Activated T-cell treated with anti-CD3 and anti-CD28 coated beads for 1 hour (primary cell): ENCODE results near the gene FAM153A.
"Not testable (repeated sequence)": the region's sequence is repeated elsewhere in the genome, so short reads cannot be mapped to it uniquely, and the experiment has no call there.

Source experiments
- DNase-seq: peaks from one replicate; pipeline ENCODE4 v3.0.0-alpha.2; 2020; ENCODE audit warnings: low read depth

Gene FAM153A

GRCh38 chr5:177724858-177725257, 57.8 kb downstream of the FAM153A start:
- not testable (repeated sequence) for DNase-seq

DNA sequence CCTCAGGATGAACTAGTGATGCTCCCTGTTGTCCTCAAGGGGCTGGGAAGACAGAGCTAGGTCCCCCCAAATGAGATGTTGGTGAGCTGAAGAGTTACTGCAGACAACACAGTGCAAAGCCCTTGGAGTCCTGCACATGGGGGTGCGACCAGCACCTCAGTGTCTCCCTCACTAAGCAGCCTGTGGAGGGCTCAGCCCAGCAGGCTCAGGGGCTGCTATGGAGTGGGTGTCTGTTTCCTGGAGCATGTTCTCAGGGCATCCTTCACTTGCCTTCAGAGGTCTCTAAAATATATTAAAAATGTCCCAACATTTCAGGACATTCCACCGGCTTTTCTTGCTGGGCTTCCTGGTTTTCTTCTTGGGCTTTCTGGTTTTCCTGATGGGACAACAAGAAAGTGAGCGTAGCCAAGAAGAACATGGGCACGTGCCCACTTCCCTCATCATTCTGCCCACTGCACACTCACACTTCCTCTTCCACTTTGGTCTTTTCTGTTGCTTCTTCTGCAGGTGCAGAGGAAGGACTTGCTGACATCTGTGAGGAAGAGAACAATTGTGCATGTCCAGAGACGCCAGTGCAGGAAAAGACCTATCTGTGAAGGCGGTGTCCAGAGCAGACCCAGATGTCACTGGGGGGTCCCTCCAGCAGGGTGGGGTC, 58.7 kb downstream of the FAM153A start:
- DNase-seq = not testable (repeated sequence)

GRCh38 chr5:177722829-177723228, 59.9 kb downstream of the FAM153A start:
- not testable (repeated sequence) for DNase-seq

DNA sequence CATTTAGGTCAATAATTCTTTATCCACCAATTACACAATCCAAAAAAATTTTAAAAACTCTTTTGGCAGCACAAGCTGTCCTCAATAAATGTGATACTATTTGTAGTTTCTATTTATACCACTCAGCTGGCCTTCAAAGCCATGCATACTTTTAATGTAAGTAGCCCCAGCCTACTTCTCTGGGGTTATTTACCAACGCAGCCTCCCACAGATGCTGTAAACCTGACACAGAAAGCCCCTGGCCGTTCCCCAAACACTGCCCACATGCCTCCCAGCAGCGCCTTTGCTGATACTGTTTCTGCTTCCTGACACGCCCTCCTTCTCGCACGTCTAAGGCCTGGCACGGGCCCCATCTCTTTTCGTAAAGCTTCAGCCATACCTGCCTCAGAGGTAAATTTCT, 62.7 kb downstream of the FAM153A start:
- not testable (repeated sequence) for DNase-seq

DNA sequence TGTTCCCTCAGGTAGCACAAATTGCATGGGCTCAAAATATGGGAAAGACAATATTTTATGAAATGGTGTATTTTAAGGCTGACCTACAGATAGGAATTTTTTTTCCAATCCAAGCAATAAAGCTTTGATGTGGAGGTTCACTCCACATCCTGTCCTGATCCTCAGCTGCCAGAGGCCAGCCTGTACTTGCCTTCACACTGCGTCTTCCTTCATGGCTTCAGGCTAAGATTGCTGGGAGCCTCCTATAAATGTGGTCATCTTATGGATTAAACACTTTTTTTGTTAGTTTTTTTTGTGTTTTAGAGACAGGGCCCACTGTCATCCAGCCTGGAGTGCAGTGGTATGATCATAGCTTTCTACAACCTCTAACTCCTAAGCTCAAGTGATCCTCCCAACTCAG, 67.3 kb downstream of the FAM153A start:
- not testable (repeated sequence) for DNase-seq

- not testable (repeated sequence) for DNase-seq
Observed at GRCh38 chr5:177696100-177696499, 86.6 kb downstream of the FAM153A start.

- not testable (repeated sequence) for DNase-seq
Observed at GRCh38 chr5:177695356-177695930, 87.3 kb downstream of the FAM153A start.

- not testable (repeated sequence) for DNase-seq
Observed at GRCh38 chr5:177694518-177694835, 88.2 kb downstream of the FAM153A start.

DNA sequence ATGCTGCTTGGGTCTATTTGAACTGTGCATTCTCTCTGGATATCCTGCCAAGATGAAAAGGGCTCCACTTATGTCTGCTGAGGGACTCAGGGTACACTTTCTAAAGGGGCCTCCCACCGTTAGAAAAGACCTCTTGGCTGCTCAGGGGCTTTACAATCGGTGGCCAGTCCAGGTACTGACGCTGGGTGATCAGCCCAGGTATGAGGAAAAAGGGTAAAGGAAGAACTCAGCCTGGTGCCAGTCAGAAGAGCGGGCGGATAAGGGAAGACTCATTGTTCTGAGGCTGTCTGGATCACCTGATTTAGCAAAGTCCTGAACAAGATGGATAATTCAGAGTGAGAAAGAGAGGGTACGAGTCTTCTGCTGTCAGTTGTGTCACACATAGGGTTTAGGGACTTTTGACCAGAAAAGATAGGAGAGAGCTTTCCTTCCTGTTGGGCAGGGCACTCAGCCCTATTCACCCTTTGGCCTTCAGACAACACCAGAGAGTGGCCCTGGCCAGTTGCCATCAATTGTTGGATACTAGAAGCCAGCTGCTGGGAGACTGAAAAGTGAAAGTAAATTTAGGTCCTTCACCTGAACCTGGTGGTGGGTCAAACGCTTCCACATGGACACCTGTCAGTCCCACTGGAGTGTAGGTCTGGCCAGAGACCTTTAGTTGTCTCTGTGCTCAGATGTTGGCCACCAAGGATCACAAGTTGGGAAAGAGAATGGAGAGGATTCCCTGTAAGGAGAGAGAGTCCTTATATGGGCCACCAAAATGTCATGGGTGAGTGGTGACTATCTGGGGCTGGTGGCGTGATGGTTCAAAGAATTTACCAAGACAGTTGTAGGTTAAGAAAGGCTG, 88.8 kb downstream of the FAM153A start:
- DNase-seq = not testable (repeated sequence)

DNA sequence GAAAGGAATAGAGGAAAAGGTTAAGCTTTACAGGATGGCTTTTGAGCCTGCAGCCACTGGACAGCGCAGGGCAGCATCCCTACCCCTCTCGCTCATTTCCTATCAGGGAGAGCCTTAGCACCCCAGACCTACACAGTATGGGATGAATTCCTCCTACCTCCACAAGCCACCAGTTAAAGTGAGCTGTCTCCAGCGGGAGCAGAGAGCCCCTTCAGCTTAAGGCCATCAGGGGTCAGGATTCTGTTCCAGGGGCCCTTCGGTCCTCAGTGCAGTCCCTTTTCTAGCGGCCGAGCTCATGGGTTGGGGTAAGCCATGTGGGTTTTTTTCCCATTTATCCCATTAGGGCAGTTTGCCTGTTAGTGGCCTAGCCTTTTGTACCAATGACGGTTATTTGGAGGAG, 89.7 kb downstream of the FAM153A start:
- not testable (repeated sequence) for DNase-seq

DNA sequence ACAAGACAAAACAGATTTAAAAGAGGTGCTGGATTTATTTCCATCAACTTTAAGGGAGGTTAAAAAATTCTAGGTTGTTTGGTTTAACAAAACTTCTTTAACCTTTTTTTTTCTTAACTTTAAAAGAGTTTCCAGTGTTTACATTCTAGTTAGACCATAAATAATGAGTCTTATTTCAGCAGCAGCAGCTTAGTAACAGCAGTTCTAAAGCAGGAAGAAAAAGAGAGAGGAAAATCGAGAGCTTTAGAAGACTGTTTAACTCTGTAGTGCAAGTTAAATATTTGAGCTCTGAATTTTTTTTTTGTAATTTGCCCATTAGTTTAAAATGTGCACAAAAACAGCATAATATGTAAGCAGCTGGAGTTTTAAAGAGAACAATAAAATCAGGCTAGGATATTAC, 90.2 kb downstream of the FAM153A start:
- not testable (repeated sequence) for DNase-seq

DNA sequence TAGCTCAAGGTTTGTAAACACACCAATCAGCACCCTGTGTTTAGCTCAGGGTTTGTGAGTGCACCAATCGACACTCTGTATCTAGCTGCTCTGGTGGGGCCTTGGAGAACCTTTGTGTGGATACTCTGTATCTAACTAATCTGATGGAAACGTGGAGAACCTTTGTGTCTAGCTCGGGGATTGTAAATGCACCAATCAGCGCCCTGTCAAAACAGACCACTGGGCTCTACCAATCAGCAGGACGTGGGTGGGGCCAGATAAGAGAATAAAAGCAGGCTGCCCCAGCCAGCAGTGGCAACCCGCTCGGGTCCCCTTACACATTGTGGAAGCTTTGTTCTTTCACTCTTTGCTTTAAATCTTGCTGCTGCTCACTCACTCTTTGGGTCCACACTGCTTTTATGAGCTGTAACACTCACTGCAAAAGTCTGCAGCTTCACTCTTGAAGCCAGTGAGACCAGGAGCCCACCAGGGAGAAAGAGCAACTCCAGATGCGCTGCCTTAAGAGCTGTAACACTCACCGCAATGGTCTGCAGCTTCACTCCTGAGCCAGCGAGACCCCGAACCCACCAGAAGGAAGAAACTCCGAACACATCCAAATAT, 93.6 kb downstream of the FAM153A start:
- DNase-seq = not testable (repeated sequence)

- not testable (repeated sequence) for DNase-seq
Observed at GRCh38 chr5:177688091-177688490, 94.6 kb downstream of the FAM153A start.

- not testable (repeated sequence) for DNase-seq
Observed at GRCh38 chr5:177681920-177682319, 100.8 kb downstream of the FAM153A start.
